HG02938 (cell line): ENCODE results near the gene GPBAR1.
"Not testable (repeated sequence)": the region's sequence is repeated elsewhere in the genome, so short reads cannot be mapped to it uniquely, and the experiment has no call there.

Source experiments
- ATAC-seq: cut with Tn5 transposase; IDR thresholded peaks from one replicate; pipeline ENCODE4 v1.9.1; 2021; ENCODE audit warnings: mild to moderate bottlenecking, moderate library complexity; ENCODE audit not compliant: unreplicated experiment

GPBAR1 gene

GRCh38 chr2:218266316-218266979 is 5.6 kb downstream of the GPBAR1 start:
- ATAC-seq: no peak

DNA sequence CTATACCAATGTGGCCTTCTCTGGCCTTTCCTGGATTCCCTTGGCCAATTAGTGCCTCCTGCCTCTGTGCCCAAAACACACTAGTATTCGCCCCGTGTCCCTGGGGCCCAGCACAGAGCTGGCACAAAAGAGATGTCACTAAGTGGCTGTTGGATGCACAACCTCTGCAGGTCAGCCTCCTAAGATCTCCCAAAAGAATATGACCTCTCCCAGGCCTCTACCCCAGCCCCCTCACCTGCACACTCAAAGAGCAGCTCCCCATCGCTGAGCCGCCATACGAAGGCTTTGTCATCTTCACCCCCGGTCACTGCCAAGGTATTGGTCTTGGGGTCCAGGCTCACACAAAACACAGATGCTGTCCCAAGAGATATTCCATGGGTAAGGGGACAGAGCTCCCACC is 6.4 kb downstream of the GPBAR1 start:
- ATAC-seq: no peak

- ATAC-seq: peak; percentile 87
Measured at GRCh38 chr2:218269900-218270720, 9.3 kb downstream of the GPBAR1 start, which contains the start of the genes AAMP and PNKD. AAMP (minus strand) TSS chr2:218270137; CDS start chr2:218270086, 51 bp downstream. PNKD (plus strand) TSS chr2:218270519; CDS start chr2:218270536, 17 bp downstream.

DNA sequence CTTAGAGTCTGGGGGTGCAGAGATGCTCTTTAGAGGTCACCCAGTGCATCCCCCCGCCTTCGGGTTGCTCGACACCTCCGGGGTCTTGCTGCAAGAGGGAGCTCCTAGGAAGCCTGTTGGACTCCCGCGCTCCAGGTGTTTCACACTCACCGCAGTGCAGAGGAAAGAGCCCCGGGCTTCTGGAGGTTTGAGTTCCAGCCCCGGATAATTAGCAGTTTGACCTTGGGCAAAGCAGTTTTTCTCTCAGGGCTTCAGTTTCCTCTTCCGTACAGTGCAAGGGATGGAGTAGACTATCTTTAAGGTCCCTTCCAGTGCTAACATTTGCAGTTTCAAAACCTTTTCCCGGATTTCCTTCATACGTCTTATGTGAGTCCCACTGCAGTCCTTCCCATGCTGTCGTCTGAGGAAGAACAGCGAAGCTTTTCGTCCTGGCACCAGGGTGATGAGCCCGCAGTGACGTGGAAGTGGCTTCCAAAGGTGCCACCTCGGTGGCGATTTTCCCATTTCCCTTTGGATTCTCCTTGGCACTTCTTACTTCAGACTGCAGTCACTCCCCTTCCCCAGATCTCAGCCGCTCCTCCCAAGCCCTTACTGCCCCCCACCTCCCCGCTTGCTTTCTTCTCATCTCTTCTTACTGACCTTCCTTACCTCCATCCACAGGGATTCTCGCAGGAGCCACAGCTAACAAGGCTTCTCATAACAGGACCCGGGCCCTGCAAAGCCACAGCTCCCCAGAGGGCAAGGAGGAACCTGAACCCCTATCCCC is 10.1 kb downstream of the GPBAR1 start:
- no peak for ATAC-seq

DNA sequence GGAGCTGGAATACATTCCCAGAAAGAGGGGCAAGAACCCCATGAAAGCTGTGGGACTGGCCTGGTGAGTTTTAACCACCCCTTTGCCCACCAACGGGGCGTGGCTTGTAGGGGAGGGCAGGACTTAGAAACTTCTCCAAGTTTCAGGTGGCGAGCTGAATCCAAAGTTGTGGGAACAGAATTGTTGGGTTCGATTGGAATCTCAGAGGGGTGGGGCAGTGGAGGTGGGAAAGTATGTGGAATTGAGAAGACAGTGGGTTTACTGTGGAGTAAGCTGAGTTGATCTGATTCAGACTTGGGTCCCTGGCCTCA is 10.6 kb downstream of the GPBAR1 start:
- no peak for ATAC-seq

GRCh38 chr2:218271865-218272530 is 11.2 kb downstream of the GPBAR1 start:
- ATAC-seq: no peak

GRCh38 chr2:218272531-218273212 is 11.9 kb downstream of the GPBAR1 start:
- ATAC-seq: no peak

DNA sequence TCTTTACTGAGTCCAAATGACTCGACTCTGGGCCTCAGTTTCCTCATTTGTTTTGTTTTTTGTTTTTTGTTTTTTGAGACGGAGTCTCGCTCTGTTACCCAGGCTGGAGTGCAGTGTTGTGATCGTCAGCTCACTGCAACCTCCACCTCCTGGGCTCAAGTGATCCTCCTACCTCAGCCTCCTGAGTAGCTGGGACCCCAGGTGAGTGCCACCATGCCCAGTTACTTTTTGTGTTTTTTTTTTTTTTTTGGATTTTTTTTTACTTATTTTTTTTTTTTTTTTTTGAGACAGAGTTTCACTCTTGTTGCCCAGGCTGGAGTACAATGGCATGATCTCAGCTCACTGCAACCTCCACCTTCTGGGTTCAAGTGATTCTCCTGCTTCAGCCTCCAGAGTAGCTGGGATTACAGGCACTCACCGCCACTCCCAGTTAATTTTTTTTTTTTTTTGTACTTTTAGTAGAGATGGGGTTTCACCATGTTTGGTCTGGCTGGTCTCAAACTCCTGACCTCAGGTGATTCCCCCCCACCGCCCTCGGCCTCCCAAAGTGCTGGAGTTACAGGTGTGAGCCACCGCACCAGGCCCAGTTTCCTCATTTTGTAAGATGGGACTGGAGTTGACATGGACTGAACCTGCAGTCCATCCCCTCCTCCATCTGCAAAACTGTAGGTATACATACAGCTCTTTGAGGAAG is 12.5 kb downstream of the GPBAR1 start:
- ATAC-seq: not testable (repeated sequence)

DNA sequence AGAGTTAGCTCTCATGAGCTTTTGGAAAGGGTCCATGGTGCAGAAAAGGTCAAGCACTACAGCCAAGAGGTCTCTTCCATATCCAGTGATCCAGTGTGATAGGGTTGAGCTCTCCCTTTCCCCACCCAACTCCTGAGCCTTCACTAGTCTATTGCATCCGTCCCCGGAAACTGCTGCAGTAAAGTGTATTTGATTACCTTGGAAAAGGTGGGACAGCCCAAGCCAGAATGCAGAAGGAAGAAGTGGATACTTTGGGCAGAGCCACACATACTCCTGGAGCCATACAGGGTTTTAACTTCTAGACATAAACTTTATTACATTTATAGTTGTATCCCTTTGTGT is 13.1 kb downstream of the GPBAR1 start:
- ATAC-seq: no peak

DNA sequence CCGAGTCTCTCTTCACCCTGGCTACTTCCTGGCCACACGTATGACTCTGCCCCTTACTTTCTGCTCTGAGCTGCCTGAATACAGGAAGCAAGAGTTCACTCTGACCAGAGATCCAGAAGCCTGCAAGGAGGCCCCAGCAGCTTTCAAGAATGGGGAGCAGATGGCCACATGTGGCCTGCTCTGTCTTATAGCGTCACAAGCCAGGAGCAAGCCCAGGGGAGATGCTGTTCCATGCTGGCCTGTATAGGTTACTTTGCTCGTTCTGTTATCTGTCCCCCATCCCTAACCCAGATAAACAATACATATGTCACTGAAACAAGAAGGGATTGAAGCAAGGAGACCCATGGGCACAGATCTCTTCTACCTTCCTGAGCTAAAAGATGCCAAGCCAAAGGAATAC is 13.8 kb downstream of the GPBAR1 start:
- ATAC-seq: no peak

DNA sequence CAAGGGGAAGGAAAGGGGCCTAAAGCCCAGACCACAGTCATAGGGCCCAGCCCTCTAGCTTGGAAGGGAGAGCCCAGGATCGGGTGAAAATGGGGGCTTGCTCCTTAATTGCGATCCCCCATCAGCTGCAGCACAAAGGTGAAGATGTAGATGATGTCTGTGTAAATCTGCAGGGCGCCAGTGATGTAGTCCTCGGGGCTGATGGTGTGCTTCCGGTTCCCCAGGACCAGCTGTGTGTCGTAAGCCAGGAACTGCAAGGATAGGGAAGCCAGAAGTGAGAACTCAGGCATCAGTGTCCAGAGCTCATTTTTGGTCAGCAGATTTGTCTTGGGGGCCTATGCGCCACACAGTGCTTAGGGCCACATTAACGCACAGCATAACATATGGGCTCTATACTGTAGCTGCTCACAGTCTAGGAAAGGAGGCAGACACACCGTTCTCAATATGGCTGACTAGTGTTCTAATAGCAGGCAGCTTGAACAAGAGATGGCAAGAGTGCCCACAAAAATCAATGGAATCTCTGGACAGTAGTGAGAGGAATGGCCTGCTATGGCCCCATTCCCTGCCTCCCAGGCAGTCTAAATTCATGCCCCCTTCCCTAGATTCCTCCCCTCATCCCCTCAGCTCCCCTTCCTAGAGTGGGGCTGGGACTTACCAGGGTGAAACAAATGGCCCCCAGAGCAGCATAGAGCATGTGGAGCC is 14.7 kb downstream of the GPBAR1 start:
- no peak for ATAC-seq

- ATAC-seq: no peak
Measured at GRCh38 chr2:218276986-218277755, 16.4 kb downstream of the GPBAR1 start.

DNA sequence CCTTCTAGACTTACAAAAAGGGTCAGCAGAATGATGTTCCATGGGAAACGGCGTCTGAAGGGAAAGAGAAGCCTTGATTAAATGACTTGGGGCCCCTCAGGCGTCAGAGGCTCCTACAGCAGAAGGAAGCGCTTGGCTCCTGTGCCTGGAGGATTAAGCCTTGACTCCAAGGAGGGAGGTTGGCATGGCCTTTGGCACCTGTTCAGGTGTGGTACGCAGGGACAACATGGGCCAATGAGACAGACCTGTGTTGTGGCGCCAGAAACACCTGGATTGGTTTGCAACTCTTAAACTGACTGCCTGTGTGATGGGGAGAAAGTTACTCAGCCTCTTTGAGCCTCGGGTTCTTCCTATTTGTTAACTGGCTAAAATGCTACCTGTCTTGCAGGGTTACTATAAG is 17.1 kb downstream of the GPBAR1 start:
- ATAC-seq: no peak

DNA sequence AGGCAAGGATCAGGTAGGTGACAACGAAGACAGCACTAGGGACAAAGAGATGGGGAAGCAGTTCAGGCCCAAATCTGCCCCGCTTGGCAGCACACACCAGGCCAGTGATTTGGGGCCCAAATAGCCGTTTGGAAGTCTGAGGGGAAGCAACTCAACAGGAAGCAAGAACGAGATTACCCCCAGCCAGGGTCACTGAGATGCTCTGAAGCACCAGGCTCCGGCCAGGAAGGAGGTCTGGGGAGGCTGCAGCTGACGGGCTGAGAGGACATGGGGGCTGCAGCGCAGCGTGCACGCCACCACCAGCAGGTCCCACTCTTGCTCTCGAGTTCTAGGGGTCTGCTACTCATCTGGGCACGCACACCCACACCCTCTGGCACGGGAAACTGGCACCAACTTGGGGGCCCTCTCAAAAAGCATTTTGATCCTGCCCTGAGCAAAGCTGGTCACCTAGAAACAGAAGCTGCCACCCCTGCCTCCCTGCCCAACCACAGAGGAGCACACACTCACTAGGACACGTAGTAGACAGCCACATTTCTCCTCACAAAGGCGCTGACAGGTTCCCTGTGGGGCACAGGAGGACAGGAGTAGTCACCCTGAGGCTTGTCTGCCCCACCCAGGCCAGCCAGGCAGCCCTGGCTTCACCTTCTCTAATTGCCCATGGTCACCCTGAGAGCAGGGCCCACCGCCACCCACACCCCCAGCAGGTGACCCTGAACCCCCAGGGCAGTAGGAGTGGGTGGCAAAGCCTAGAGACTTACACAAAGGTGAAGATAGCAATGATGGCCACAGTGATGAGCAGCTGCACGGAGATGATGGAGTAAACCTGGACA is 17.9 kb downstream of the GPBAR1 start:
- no peak for ATAC-seq

- no peak for ATAC-seq
Measured at GRCh38 chr2:218280260-218280870, 19.6 kb downstream of the GPBAR1 start.

DNA sequence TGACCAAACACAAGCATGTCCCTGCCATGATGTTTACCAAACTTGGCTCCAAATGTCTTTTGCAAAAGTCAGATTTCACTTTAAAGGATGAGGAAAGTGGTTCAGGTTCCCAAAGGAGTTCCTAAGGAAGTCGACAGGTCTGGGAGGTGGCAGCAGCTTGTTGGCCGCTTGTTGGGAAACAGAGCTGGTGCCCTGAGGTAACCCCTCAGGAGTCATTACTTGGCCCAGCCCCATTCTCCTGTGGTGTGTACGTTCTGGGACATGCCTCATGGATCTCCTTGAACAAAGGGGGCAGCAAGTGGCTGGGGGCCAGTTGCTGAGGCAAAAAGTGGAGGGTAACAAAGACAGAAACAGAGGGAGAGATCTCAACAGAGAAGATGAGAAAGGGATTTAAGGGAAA is 20.6 kb downstream of the GPBAR1 start:
- ATAC-seq: no peak

DNA sequence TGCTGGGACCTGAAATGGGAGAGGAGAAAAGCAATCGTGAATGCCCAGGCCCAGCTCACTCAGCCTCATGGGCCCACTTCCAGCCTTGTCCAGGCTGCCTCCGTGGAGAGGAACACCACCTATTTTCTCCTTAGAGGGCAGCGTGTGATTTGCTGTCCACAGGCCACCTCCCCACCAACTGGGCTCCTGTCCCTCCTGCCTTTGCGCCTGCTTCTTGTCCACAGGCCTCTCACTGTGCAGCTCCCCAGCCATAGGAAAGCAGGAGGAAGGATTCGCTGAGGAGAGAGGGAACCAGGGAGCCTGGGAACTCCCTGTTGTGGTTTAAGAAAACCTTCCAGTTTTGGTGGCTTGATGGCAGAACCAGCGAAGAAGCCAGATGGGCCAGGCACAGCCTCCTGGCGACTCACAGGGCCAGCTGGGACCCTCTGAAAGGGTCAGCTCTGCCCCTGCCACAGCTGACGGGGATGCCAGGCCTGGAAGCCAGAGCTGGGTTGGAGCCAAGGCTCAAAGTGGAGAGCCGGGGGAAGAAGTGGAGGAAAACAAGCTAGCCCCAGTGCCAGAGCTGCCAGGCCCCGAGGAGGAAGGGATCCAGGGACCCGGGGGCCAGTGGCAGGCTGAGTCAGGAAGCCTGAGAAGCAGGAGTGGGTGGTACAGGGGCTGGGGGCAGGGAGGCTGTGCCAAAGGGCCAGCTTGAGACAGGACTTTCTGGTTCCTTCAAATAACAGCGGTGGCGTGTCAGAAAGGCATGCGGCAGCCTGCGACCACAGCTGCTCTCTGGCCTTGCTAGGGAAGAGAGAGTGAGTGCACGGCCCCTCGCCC is 21.6 kb downstream of the GPBAR1 start:
- no peak for ATAC-seq
